ENCODE measurements around the gene KIF26B. TPM values are rescaled to one million over a fixed set of nuclear protein-coding genes. Genes with fewer than 3 reads are reported as not detected.

Gene KIF26B
- total and polyA plus RNA-seq, 2 of the 4 experiments (the other 2 are of a cell fraction): 0.53 to 0.54 TPM

DNA sequence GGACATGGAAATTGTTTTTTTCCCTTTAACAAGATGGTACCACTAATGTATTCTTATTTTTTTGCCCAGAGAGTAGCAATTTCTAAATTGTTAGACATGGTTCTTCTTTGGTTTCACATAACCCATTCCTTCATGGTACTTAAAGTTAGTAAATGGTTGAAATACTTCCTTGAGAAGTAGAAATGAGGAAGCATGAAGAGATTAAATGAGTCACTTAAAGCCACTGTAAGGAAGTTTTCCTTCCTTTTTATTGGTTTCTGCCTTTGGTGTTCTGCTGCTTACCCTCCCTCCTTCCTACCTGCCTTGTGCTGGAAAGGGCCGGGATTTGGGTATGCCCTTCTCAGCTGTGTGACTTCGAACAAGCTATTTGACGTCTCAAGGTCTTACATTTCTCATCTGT, 101.0 kb downstream of the KIF26B start:
- DNase-seq: no peak
- H3K9me1 ChIP-seq (ENCODE audit: insufficient read depth, low read length): no peaks in the 10 kb centered on the region
- no peak overlapping the region for H2AFZ ChIP-seq (replicated peaks; ENCODE audit: low read length, poor library complexity)
- BruUV-seq (replicated peaks): no TSS peak
- no peak overlapping the region for H2BK5ac ChIP-seq (ENCODE audit: low read depth, low read length, poor library complexity, severe bottlenecking)
- H3K9ac ChIP-seq (ENCODE audit: low read depth, low read length): no peak overlapping the region
- in situ Hi-C loops (cut with MboI; ENCODE audit: low sequenced_read_pairs): no loop called here
- H2AK5ac ChIP-seq (ENCODE audit: low read depth, low read length): no peak overlapping the region
- no peaks in the 10 kb centered on the region for H3K27me3 ChIP-seq (ENCODE audit: control insufficient read depth, insufficient read depth, low read length)
- no peaks in the 10 kb centered on the region for H3K36me3 ChIP-seq (ENCODE audit: control insufficient read depth, insufficient read depth, low read length)
- no peak overlapping the region for H3K18ac ChIP-seq (ENCODE audit: low read depth, low read length)
- no peak overlapping the region for H2BK20ac ChIP-seq (ENCODE audit: low read depth, low read length)
- no peak for ATAC-seq (ENCODE audit: low read depth)
- H4K8ac ChIP-seq (ENCODE audit: low read depth in 2 of 2, low read length in 2 of 2): no peak overlapping the region
- H3K27ac ChIP-seq (ENCODE audit: insufficient read depth, low read length): no peak overlapping the region
- dilution Hi-C loops (cut with HindIII; ENCODE audit: low sequenced_read_pairs, unreplicated experiment): no loop called here
- no peak overlapping the region for H3K4ac ChIP-seq (ENCODE audit: low read depth, low read length)
- no peak overlapping the region for H3K4me2 ChIP-seq (ENCODE audit: low read depth, low read length)
- ChIA-PET POLR2A (ENCODE audit: unreplicated experiment) (no interaction called here), CTCF (no interaction called here)
- no peak overlapping the region for H2AK9ac ChIP-seq (replicated peaks; ENCODE audit: low read depth, low read length, poor library complexity)
- H3K4me3 ChIP-seq (ENCODE audit: insufficient read depth, low read depth, low read length): no peak overlapping the region
- H2BK120ac ChIP-seq (ENCODE audit: low read depth, low read length): no peak overlapping the region
- no peak overlapping the region for H3K23ac ChIP-seq (ENCODE audit: low read depth, low read length)
- no peak overlapping the region for H2BK15ac ChIP-seq (ENCODE audit: low read depth, low read length)
- H3K79me1 ChIP-seq (ENCODE audit: low read depth in 1 of 2, low read length in 2 of 2): no peaks in the 10 kb centered on the region; a peak in 1 of 4 replicates
- no peak overlapping the region for H3K56ac ChIP-seq (ENCODE audit: extremely low read depth, insufficient read depth, low read length)
- H4K20me1 ChIP-seq (ENCODE audit: insufficient read depth, low read length): no peaks in the 10 kb centered on the region
- H3K9me3 ChIP-seq (ENCODE audit: control insufficient read depth, insufficient read depth, low read length): no peaks in the 10 kb centered on the region
- 83% methylated on average over 1 of the region's 3 CpGs; no CpG with 5 or more reads in 1 of the 2 experiments for WGBS, 2 experiments (ENCODE audit: extremely low coverage in 2 of 2, insufficient read length in 1 of 2)
- H3K14ac ChIP-seq (replicated peaks; ENCODE audit: low read depth, low read length): no peak overlapping the region
- intact Hi-C loops (cut with micrococcal nuclease): no loop called here
- H4K5ac ChIP-seq (ENCODE audit: low read depth, low read length): no peak overlapping the region
- H3K4me1 ChIP-seq (ENCODE audit: control insufficient read depth, insufficient read depth, low read length): no peaks in the 10 kb centered on the region
- TF ChIP-seq RAD21 (IDR thresholded peaks at IDR 0.05; ENCODE audit: low read length): no peak
- TF ChIP-seq, protein P1, sequence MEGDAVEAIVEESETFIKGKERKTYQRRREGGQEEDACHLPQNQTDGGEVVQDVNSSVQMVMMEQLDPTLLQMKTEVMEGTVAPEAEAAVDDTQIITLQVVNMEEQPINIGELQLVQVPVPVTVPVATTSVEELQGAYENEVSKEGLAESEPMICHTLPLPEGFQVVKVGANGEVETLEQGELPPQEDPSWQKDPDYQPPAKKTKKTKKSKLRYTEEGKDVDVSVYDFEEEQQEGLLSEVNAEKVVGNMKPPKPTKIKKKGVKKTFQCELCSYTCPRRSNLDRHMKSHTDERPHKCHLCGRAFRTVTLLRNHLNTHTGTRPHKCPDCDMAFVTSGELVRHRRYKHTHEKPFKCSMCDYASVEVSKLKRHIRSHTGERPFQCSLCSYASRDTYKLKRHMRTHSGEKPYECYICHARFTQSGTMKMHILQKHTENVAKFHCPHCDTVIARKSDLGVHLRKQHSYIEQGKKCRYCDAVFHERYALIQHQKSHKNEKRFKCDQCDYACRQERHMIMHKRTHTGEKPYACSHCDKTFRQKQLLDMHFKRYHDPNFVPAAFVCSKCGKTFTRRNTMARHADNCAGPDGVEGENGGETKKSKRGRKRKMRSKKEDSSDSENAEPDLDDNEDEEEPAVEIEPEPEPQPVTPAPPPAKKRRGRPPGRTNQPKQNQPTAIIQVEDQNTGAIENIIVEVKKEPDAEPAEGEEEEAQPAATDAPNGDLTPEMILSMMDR (conservative IDR thresholded peaks at IDR 0.05; ENCODE audit: low read depth, low read length): no peak
- no peak for TF ChIP-seq SMC3 (IDR thresholded peaks at IDR 0.05; ENCODE audit: low read depth, low read length)
- no peak for TF ChIP-seq POLR2A (IDR thresholded peaks at IDR 0.05; ENCODE audit: low read depth, low read length)
- no peak for TF ChIP-seq RFX5 (IDR thresholded peaks at IDR 0.05; ENCODE audit: low read depth, low read length)
- no peak for TF ChIP-seq BHLHE40 (IDR thresholded peaks at IDR 0.05; ENCODE audit: low read depth, low read length)
- TF ChIP-seq, protein P2, sequence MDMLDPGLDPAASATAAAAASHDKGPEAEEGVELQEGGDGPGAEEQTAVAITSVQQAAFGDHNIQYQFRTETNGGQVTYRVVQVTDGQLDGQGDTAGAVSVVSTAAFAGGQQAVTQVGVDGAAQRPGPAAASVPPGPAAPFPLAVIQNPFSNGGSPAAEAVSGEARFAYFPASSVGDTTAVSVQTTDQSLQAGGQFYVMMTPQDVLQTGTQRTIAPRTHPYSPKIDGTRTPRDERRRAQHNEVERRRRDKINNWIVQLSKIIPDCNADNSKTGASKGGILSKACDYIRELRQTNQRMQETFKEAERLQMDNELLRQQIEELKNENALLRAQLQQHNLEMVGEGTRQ (IDR thresholded peaks at IDR 0.05; ENCODE audit: low read depth, low read length): no peak
- no peak for TF ChIP-seq CHD1 (IDR thresholded peaks at IDR 0.05; ENCODE audit: low read depth, low read length)
- TF ChIP-seq CEBPB (IDR thresholded peaks at IDR 0.05; ENCODE audit: low read depth, low read length): no peak
- H4K91ac ChIP-seq (ENCODE audit: insufficient read depth, low read depth, low read length): no peak overlapping the region

All from IMR-90 (cell line).